GM12878 (cell line): ENCODE data around the gene NUAK2. TPM values are rescaled to one million over a fixed set of nuclear protein-coding genes. Genes with fewer than 3 reads are reported as not detected.

Experiments
- BRCA1 ChIP-seq: IDR thresholded peaks from 2 replicates; pipeline ENCODE4 v1.6.1; 2011; ENCODE audit warnings: low read depth, low read length, improper control_type of control experiment
- CHD2 ChIP-seq: IDR thresholded peaks from 2 replicates; pipeline ENCODE4 v1.6.1; 2011; ENCODE audit warnings: low read depth, low read length, improper control_type of control experiment, borderline replicate concordance
- JUND ChIP-seq: IDR thresholded peaks from 2 replicates; pipeline ENCODE4 v1.6.1; 2012; ENCODE audit warnings: low read depth, mild to moderate bottlenecking, low read length, improper control_type of control experiment, moderate library complexity
- MTA3 ChIP-seq: IDR thresholded peaks from 2 replicates; pipeline ENCODE4 v1.6.1; 2012; ENCODE audit warnings: low read length, inconsistent platforms, borderline replicate concordance
- RAD51 ChIP-seq: fragments of 450-650 bp; IDR thresholded peaks from 2 replicates; pipeline ENCODE4 v1.6.1; 2016; ENCODE audit warnings: moderate library complexity, mild to moderate bottlenecking, inconsistent platforms
- RBBP5 ChIP-seq: fragments of 200-600 bp; sonication (generic); conservative IDR thresholded peaks from 2 replicates; pipeline ENCODE4 v1.6.1; 2016
- SMAD1 ChIP-seq: fragments of 450-650 bp; IDR thresholded peaks from 2 replicates; pipeline ENCODE4 v1.6.1; 2018; ENCODE audit warnings: mild to moderate bottlenecking, low read depth; ENCODE audit not compliant: partially characterized antibody
- SMC3 ChIP-seq: IDR thresholded peaks from 2 replicates; pipeline ENCODE4 v1.6.1; 2011; ENCODE audit warnings: low read length, improper control_type of control experiment, borderline replicate concordance
- SPI1 ChIP-seq: IDR thresholded peaks from 2 replicates; pipeline ENCODE4 v1.6.1; 2011; ENCODE audit warnings: low read depth, mild to moderate bottlenecking, low read length, moderate library complexity, borderline replicate concordance; ENCODE audit not compliant: insufficient read depth
- TARDBP ChIP-seq: IDR thresholded peaks from 2 replicates; pipeline ENCODE4 v1.6.1; 2016; ENCODE audit warnings: borderline replicate concordance
- TBL1XR1 ChIP-seq: IDR thresholded peaks from 2 replicates; pipeline ENCODE4 v1.6.1; 2012; ENCODE audit warnings: low read depth, low read length, improper control_type of control experiment
- ZBTB33 ChIP-seq: fragments of 450-650 bp; IDR thresholded peaks from 2 replicates; pipeline ENCODE4 v1.6.1; 2017; ENCODE audit warnings: mild to moderate bottlenecking
- ZNF274 ChIP-seq: IDR thresholded peaks from one replicate; pipeline ENCODE4 v1.8.0; 2011; ENCODE audit not compliant: insufficient read length, insufficient read depth
- ZNF592 ChIP-seq: fragments of 450-650 bp; IDR thresholded peaks from 2 replicates; pipeline ENCODE4 v1.6.1; 2017; ENCODE audit warnings: mild to moderate bottlenecking, moderate library complexity
- ZSCAN29 ChIP-seq: fragments of 450-650 bp; IDR thresholded peaks from 2 replicates; pipeline ENCODE4 v1.6.1; 2017; ENCODE audit warnings: mild to moderate bottlenecking, moderate library complexity
- polyA plus RNA-seq, 11 experiments: library from polyadenylated mRNA; depleted of rRNA in 4 of 11; unstranded in 6 of 11; stranded (reverse) in 5 of 11; fragments of >200 nt; fragmentation: Nextera tagmentation in 4 of 11; fragmentation: Illumina TruSeq in 1 of 11; extraction: Ambion mirVana in 4 of 11; extraction: Trizol in 1 of 11; gene quantifications; 1 replicate in 1 of 11; 2 replicates in 10 of 11; pipeline versions ENCODE4 v1.2.1 to v1.2.3, GENCODE V29; 2011 to 2016; ENCODE audit warnings: inconsistent platforms in 2 of 11, missing spikeins in 2 of 11, low read depth in 1 of 11
- total RNA-seq, 4 experiments: library from RNA; depleted of rRNA in 3 of 4; stranded (reverse); fragments of >200 nt in 3 of 4; fragmentation: Illumina TruSeq in 1 of 4; extraction: Trizol in 1 of 4; gene quantifications; 2 replicates each; pipeline versions ENCODE4 v1.2.1 to v1.2.3, GENCODE V29; 2013 to 2021
- TF ChIP-seq, protein P1 (sequence below): IDR thresholded peaks from 2 replicates; pipeline ENCODE4 v1.6.1; 2012; ENCODE audit warnings: low read depth, low read length, improper control_type of control experiment
- TF ChIP-seq, protein P2 (sequence below): IDR thresholded peaks from 2 replicates; pipeline ENCODE4 v1.6.1; 2011; ENCODE audit warnings: low read depth, mild to moderate bottlenecking, low read length, moderate library complexity, borderline replicate concordance; ENCODE audit errors: extremely low read depth
- TF ChIP-seq, protein P3 (sequence below): fragments of 450-650 bp; IDR thresholded peaks from 2 replicates; pipeline ENCODE4 v1.6.1; 2017; ENCODE audit warnings: antibody characterized with exemption, mild to moderate bottlenecking, moderate library complexity
- TF ChIP-seq, protein P4 (sequence below): IDR thresholded peaks from 2 replicates; pipeline ENCODE4 v1.6.1; 2012; ENCODE audit warnings: low read depth, low read length, improper control_type of control experiment

The NUAK2 gene
- total and polyA plus RNA-seq, 10 of the 15 experiments (the other 5 are each of a cell fraction or from before 2014, with no cell fraction given), result 0.27 to 3.0 (median 1.2) TPM

GRCh38 chr1:205286335-205286950 is 35.1 kb downstream of the NUAK2 start (continued):
- TF ChIP-seq RBBP5 (no peak), TARDBP (no peak), SPI1 (peak; percentile 25; the same call in 1 of the 2 replicates), RAD51 (no peak), SMAD1 (no peak), ZBTB33 (no peak), TBL1XR1 (peak; percentile 97), SMC3 (no peak), MTA3 (peak; percentile 30; the same call in 1 of the 2 replicates), BRCA1 (no peak), ZNF274 (no peak), JUND (no peak), ZNF592 (no peak), CHD2 (peak; percentile 58; the same call in 1 of the 2 replicates), ZSCAN29 (no peak)
- TF ChIP-seq, protein P1, sequence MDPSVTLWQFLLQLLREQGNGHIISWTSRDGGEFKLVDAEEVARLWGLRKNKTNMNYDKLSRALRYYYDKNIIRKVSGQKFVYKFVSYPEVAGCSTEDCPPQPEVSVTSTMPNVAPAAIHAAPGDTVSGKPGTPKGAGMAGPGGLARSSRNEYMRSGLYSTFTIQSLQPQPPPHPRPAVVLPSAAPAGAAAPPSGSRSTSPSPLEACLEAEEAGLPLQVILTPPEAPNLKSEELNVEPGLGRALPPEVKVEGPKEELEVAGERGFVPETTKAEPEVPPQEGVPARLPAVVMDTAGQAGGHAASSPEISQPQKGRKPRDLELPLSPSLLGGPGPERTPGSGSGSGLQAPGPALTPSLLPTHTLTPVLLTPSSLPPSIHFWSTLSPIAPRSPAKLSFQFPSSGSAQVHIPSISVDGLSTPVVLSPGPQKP, result no peak
- TF ChIP-seq, protein P2, sequence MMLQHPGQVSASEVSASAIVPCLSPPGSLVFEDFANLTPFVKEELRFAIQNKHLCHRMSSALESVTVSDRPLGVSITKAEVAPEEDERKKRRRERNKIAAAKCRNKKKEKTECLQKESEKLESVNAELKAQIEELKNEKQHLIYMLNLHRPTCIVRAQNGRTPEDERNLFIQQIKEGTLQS, result no peak
- TF ChIP-seq, protein P3, sequence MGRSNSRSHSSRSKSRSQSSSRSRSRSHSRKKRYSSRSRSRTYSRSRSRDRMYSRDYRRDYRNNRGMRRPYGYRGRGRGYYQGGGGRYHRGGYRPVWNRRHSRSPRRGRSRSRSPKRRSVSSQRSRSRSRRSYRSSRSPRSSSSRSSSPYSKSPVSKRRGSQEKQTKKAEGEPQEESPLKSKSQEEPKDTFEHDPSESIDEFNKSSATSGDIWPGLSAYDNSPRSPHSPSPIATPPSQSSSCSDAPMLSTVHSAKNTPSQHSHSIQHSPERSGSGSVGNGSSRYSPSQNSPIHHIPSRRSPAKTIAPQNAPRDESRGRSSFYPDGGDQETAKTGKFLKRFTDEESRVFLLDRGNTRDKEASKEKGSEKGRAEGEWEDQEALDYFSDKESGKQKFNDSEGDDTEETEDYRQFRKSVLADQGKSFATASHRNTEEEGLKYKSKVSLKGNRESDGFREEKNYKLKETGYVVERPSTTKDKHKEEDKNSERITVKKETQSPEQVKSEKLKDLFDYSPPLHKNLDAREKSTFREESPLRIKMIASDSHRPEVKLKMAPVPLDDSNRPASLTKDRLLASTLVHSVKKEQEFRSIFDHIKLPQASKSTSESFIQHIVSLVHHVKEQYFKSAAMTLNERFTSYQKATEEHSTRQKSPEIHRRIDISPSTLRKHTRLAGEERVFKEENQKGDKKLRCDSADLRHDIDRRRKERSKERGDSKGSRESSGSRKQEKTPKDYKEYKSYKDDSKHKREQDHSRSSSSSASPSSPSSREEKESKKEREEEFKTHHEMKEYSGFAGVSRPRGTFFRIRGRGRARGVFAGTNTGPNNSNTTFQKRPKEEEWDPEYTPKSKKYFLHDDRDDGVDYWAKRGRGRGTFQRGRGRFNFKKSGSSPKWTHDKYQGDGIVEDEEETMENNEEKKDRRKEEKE, result no peak
- TF ChIP-seq, protein P4, sequence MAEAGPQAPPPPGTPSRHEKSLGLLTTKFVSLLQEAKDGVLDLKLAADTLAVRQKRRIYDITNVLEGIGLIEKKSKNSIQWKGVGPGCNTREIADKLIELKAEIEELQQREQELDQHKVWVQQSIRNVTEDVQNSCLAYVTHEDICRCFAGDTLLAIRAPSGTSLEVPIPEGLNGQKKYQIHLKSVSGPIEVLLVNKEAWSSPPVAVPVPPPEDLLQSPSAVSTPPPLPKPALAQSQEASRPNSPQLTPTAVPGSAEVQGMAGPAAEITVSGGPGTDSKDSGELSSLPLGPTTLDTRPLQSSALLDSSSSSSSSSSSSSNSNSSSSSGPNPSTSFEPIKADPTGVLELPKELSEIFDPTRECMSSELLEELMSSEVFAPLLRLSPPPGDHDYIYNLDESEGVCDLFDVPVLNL, result no peak
